ENCODE results near the gene CDCP1. TPM values are rescaled to one million over a fixed set of nuclear protein-coding genes. Genes with fewer than 3 reads are reported as not detected.

CDCP1 gene
- total RNA-seq, 1 donor from 2014 or later: 0.57 TPM

DNA sequence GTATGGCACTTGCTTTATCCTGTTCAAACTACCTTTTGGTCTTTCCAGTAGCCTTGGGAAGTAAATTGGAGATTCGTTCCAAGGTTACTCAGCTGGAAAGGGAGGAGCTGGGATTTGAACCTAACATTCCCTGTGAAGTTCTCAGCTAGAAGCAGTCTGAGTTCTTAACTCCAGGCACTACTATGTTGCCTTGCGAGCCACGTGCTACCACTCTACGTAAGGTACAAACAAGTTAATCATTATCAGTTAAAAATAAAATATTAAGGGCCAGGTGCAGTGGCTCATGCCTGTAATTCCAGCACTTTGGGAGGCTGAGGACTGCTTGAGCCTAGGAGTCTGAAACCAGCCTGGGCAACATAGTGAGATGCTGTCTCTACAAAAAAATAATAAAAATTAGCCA is 30.7 kb upstream of the CDCP1 start:
- no peak for DNase-seq (ENCODE audit: low spot score)
- intact Hi-C loops (cut with DNase I): no loop called here

DNA sequence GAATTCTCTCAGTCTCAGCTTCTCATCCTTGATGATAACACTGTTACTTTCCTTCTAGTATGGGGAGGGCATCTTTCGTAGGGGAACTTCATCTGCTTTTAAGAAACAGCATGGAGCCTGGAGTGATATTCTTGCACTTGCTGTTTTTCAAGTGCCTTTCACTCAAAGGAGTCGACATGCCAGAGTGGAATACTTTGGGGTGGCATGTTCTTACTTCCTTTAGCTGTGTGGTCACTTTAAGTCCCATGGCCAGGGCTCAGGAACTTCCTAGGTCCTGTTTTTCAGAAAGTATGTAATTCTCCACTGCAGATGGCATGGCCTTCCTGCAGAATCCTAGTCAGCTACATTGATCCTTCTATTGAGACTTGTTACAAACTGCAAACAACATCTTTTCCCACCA is 28.1 kb upstream of the CDCP1 start:
- intact Hi-C loops (cut with DNase I): loop anchor here (5.0 kb wide), 1 partner anchor 62 kb away; no protein-coding TSS in a partner anchor

DNA sequence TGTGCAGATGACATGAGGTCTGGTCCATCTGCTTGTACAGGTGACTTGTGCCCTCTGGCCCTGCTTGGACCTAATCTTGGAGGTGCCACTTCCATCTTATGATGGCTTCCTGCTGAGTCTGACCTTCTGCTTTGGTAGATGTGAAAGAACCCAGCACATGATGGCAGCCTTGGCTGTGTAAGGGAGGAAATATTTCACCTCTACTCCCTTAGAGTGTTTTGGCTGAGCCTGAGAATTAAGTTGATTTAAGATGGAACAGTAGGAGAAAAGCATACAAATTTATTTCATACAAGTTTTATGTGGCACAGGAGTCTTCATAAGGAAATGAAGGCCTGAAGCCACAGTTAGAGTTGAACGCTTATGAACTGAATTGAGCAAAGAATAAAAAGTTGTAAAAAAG is 27.6 kb upstream of the CDCP1 start:
- intact Hi-C loops (cut with DNase I): loop anchor here (5.0 kb wide), 1 partner anchor 61 kb away; no protein-coding TSS in a partner anchor
- no peak for DNase-seq (ENCODE audit: low spot score)

More for the DNA sequence above, 28.1 kb upstream of the CDCP1 start:
- no peak for DNase-seq (ENCODE audit: low spot score)

DNA sequence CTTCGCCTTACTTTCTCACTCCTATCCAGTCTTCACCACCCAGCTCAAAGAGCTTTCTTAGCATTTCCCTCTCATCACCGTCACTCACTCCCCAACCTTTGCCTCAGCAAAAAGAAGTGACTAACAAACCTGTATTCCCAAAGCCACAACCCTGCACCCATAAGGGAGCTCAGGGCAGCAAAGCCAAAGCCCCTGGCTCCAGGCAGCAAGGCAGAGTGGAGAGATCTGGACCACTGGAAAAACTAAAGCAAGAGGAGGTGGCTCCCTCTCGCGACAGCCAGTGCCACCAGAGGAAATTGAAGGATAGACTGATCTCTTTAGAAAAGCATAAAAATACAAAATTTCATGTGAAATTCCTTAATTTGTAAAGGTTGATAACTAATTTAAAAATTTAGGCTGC is 25.1 kb upstream of the CDCP1 start:
- no peak for DNase-seq (ENCODE audit: low spot score)
- intact Hi-C loops (cut with DNase I): loop anchor here (5.0 kb wide), 1 partner anchor 59 kb away; no protein-coding TSS in a partner anchor

DNA sequence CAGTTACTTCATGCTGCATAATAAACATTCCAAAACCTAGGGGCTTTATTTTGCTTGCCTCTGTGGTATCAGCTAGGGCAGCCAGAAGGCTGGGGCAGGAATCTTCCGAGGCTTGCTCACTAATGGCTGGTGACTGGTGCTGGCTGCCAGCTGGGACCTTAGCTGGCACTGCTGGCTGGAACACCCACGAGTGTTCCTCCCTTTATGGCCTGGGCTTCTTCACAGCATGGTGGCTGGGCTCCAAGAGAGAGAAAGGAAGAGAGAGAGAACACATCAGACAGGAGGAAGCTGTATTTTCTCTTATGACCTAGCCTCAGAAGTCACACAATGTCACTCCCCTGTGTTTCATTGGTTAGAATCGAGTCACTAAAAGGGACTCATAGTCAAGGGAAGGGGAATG is 23.9 kb upstream of the CDCP1 start:
- intact Hi-C loops (cut with DNase I): loop anchor here (5.0 kb wide), 1 partner anchor 58 kb away; no protein-coding TSS in a partner anchor
- DNase-seq (ENCODE audit: low spot score): no peak

DNA sequence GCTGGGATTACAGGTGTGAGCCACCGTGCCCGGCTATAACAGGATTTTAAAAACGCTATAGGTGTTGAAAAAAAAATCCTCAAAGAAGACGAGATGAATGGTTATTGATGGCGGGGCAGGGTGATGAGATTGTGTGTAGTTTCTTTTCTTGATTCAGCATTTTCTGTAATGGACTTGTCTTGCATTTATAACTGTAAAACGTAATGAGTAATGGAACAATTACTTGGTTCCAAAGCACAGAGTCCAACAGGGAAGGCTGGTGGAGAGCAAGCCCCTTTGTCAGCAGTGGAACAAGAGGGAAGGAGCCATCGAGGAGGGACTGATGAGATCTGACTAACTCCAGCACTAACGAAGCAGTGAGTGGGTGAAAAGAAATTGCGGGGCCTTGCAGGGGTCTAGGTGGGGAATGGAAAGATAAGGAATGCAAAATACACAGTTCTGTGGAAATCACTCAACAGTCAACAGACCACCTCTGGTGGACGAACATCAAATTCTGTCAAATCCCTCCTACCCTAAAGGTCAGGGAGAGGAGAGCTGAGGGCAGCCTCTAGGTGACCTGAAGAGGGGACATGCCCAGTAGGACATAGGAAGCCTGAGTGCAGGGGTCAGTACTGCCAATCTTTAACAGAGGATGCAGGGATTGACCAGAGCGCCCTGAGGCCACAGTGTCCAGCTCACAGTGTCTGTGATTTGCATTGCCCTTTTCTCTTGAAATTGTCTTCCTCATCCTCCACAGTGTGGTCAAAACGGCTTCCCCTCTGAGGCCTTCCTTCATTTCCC is 23.1 kb upstream of the CDCP1 start:
- intact Hi-C loops (cut with DNase I): no loop called here
- no peak for DNase-seq (ENCODE audit: low spot score)

DNA sequence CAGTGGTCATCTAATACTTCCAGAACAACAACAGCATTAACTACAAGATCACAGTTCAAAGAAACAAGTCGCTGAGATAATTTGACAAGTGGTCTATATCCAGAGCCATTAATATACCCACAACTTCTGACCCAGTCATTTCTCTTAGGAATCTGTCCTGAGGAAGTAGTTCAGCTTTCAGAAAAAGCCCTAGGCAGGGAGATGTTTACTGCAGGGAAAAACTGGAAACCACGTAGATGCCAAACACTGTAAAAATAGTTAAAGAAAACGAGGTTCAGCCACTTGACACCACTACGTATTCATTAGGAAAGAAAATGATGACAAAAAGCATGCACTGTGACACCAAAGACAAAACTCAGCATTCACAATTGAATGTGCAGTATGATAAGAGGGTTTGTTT is 22.3 kb upstream of the CDCP1 start:
- no peak for DNase-seq (ENCODE audit: low spot score)
- intact Hi-C loops (cut with DNase I): no loop called here

DNA sequence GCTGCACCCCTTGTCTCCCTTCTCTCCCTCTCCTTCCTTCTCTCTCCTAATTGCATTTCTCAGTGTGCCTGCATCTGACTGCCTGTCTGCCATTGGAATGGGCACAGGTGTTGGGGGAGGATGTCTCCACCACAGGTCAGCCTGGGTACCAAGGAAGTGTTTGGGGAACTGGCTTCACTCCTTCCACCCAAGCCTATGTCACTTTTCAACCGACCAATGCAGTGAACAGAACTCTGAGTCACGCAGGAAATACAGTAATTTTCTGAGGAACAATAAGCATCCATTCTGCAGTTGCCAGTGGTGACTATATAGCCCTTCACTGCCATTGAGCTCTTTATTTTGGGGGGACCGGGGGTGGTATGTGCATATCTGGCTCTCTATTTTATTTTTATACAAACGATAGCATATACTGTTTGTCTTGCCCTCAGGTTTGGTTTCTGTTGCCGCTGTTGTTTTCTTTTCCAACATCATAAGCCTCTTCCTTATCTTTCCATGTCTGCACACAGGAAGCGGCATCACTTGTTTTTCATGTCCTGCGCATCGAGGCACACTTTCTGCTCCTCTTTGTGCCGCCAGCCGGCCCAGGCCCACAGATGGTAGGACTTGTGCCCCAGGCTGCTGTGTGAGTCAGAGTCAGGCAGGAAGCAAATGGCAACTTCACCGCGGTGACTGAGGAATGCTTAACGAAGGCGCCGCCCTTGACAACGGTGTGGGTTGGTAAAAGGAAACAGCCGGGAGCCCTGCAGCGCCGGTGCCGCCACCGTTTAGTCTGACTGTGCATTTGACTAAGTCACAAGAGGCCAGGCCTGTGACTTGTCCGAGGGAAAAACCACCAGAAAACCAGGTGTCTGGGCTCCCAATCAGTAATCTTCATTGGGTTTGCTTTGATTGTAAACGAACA is 21.1 kb upstream of the CDCP1 start:
- peak; percentile 88 for DNase-seq (ENCODE audit: low spot score)
- intact Hi-C loops (cut with DNase I): no loop called here

DNA sequence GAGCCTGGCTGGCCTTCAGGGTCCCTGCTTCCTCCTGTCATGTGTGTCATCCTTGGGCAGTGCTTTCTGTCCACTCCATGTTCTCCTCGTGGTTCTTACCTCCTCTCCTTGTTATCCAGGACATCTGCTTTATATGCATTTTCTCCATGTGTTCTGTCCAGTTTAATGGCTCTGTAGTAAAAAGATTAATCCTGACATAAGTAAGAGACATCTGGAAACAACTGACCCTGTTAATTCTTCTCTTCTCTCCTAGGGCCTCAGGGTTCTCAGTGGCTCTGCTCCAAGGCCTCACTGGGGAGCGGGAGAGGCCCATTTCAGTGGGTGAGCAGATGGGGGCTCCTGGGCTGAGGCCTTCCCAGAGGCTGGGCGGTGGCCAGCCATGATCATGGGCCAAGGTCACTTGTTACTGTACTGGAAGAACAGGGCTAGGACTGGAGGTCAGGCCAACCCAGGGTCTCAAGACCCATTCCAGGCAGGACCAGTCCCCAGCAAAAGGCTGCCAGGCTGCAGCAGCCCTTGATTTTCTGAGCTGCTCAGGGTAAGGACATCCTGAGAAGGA is 20.2 kb upstream of the CDCP1 start:
- peak; percentile 55 for DNase-seq (ENCODE audit: low spot score)
- intact Hi-C loops (cut with DNase I): no loop called here

DNA sequence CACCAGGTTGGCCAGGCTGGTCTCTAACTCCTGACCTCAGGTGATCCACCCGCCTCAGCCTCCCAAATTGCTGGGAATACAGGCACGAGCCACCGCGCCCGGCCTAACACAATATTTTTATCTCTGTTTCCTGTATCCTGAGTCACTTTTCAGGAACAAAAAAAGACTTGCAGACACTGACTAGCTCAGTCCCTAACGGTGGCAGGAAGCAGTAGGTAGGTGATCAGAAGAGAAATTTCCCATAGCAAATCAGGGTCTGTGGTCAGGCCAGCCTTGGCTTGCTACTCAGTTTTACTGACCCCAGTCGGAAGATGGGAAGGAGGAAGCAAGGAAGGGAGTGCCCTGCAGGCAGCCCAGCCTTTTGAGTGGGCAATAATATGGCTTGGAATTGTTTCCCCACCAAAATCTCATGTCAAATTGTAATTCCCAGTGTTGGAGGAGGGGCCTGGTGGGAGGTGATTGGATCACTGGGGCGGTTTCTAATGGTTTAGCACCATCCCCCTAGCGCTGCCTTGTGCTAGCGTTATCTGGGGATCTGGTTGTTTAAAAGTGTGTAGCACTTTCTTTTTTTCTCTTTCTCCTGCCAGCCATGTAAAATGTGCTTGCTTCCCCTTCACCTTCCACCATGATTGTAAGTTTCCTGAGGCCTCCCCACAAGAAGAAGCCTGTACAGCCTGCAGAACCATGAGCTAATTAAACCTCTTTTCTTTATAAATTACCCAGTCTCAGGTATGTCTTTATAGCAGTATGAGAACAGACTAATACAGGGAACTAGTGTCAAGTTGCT is 19.5 kb upstream of the CDCP1 start:
- peak; percentile 15 for DNase-seq (ENCODE audit: low spot score)
- intact Hi-C loops (cut with DNase I): no loop called here

DNA sequence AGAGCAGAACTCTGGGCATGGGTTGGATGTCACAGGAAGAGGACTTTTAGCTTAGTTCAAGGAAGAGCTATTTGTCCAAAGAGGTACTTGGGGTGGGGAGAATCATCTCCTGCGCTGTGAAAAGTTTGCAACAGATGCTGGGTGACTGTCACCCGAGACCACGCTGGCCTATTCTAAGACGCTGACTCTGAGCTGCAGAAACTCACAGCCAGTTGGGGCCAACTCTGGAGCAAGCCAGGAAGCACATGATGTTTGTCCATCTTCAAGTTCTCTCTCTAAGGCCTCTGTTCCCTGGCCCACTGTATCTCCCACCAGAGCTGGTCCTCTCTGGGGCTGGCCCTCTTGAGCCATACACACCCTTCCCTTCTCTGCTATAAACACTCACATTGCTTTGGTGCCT is 17.9 kb upstream of the CDCP1 start:
- DNase-seq (ENCODE audit: low spot score): no peak
- intact Hi-C loops (cut with DNase I): no loop called here

DNA sequence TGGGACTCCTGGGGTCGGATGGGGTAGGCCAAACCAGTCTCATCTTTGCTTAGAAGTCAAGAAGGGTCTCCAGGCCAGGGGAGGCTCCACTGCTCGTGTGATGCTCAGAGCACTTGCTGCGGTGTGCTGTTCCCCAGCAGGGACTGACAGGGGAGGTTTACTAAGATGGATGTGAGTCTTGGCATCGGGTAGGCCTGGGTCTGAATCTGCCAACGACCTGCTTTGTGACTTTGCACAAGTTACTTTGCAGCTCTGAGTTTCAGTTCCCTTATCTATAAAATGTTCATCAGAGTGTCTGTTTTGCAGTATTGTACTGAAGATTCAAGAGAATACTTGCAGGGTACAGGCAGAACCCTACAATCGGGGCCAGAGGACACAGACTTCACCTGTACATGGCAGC is 17.3 kb upstream of the CDCP1 start:
- DNase-seq (ENCODE audit: low spot score): no peak
- intact Hi-C loops (cut with DNase I): no loop called here

DNA sequence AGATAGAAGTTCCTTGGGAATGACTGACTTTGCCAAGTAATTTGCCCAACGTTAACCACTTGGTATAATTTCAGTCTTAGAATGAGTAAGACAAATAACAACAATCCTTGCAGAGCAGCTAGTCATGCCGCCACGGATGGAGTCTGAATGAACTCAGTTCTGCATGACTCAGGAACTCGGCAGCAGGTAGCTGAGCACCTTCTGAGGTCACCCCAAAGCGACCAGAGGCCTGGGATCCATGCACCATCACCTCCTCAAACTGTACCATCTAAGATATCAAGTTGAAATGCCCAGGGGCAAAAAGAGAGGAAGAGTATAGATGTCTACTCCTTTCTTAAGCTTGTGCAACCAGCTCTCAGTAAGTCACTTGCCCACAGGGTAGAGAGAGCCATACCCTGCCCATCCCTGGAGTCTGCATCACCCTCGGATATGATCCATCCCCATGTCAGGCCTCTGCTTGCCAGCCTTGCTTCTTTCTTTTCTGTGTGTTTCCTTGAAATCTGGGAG is 8.5 kb upstream of the CDCP1 start:
- intact Hi-C loops (cut with DNase I): no loop called here
- no peak for DNase-seq (ENCODE audit: low spot score)

DNA sequence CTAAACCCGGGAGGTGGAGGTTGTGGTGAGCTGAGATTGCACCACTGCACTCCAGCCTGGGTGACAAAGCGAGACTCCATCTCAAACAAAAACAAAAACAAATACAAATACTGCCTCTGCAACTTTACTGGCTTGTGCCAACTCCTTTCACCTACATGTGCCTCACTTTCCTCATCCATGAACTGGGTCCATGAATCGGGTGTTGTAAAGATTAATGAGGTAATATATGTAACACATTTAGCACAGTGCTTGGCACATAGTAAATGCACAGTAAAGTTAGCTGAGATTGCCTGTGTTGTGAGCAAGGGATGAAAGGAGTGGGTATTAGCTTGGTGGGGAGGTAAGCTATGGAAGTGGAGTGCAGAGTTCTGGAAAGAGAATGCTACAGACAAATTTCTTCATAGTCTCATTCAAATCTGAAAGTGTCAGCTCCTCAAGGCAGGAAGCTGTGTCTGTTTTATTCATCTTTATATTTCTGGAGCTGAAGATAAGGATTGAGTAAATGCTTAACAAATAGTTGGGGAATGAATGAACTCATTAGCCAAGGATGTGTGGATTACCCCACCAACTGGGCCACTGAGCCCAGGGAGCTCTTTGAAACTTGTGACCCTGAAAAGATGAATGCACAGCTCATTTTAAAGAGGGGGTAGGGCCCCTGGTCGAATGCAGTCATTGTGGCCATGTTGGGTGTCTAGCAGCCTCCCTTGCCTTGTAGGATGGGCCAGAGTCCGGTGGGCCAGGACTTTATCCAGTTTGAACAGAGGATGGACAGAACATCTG is 7.7 kb upstream of the CDCP1 start:
- intact Hi-C loops (cut with DNase I): no loop called here
- DNase-seq (ENCODE audit: low spot score): no peak

DNA sequence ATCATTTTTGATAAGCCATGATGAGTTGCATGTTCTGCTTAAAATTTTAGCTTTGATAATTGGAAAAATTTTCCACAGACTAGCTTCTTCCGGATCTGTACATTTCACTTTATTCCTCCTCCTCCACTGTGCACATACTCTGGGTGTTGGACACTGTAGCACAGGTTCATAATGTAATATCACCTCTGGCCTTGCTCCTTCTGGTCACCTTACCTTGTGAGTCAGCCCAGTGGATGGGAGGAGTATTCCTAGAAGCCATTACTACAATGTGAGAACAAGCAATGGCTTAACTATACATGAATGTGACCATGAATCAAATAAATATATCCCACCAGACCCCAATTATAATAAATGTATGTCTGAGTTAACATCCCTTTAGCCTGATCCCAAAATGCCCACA is 6.1 kb upstream of the CDCP1 start:
- intact Hi-C loops (cut with DNase I): no loop called here
- DNase-seq (ENCODE audit: low spot score): no peak

DNA sequence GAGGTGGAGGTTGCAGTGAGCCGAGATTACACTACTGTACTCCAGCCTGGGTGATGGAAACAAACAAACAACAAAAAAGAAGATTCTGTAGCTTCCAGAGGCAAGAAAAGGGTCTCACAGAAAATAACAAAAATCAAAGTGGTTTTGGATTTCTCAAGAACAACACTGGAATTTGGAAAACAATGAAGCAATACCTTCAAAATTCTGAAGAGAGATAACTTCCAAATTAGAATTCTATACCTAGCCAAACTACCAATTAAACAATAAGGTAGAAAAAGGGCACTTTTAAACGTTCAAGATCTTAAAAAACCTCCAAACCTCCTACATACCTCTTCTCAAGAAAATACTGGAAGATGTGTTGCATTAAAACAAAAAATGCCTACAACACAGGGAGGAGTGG is 4.9 kb upstream of the CDCP1 start:
- DNase-seq (ENCODE audit: low spot score): no peak
- intact Hi-C loops (cut with DNase I): no loop called here

DNA sequence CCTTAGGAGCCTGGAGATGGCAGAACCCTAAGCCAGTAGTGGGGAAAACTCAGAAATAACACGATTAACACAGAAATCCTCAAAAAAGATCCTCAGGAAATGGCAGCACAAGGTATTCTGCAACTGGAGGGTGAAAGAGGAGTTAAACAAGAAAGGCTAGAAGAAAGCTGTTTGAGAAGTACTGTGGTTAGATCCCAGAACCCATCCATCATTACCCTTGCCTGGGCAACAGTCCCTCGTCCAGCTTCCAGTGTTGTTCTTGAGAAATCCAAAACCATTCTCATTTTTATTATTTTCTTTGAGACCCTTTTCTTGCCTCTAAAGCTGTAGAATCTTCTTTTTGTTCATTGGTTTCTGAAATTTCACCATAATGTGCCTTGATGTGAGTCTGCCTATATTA is 2.7 kb upstream of the CDCP1 start:
- intact Hi-C loops (cut with DNase I): no loop called here

DNA sequence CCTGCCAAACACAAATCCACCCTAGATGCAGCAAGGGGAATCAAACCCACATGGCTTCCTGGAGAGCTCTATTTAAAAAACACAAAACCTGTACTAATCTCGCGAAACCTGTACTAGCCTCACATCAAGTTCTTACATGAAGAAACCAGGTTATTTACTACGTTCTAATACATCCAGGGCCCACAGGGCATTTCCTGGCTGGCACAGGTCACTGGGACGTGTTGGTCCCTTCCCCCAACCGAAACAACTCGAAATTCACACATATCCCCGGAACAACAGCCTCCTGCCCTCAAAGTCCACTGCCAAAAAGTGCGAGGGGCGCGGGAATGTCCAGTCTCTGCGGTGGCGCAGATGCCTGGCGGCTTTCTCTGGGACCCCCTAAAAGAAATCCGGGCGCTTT is 955 bp downstream of the CDCP1 start:
- intact Hi-C loops (cut with DNase I): no loop called here
- no peak for DNase-seq (ENCODE audit: low spot score)

More for the DNA sequence above, 2.7 kb upstream of the CDCP1 start:
- DNase-seq (ENCODE audit: low spot score): no peak

Measured in cardiac septum (tissue), 1 donor.